HCT116 (cell line): ENCODE results near the gene ITLN1. TPM values are rescaled to one million over a fixed set of nuclear protein-coding genes. Genes with fewer than 3 reads are reported as not detected.

Experiments used
- ATAC-seq: fragments of 200-7000 bp; cut with Tn5 transposase; 2 replicates; pipeline ENCODE4 v1.9.1; 2020; ENCODE audit warnings: mild to moderate bottlenecking, moderate library complexity
- BruUV-seq: library from RNA; stranded (reverse); fragments of 400-500 nt; replicated peaks from 2 replicates; lab custom pipeline; 2021; lab: Mats Ljungman, UMichigan
- CTCF ChIA-PET: fragments of 300-600 bp; sonication (Branson Sonifier 250); formaldehyde crosslinking; loops from one replicate; lab custom pipeline; 2021; ENCODE audit warnings: antibody characterized with exemption; lab: Charles Lee
- POLR2A ChIA-PET: fragments of 300-600, 350-600 bp; sonication (Branson Sonifier 250); formaldehyde crosslinking; loops from one replicate; lab custom pipeline; 2021; ENCODE audit warnings: antibody characterized with exemption; lab: Charles Lee
- RAD21 ChIA-PET, 2 experiments: fragments of 300-600 bp; sonication (Branson Sonifier 250); formaldehyde crosslinking; loops; one replicate each; lab custom pipeline; 2023; ENCODE audit warnings: low total read pairs in 2 of 2; ENCODE audit not compliant: uncharacterized antibody in 2 of 2, unreplicated experiment in 2 of 2, low non-redundant PET in 1 of 2; lab: Charles Lee
- DNase-seq: peaks from one replicate; pipeline ENCODE4 v3.0.0-alpha.2; 2010; ENCODE audit warnings: low read depth, low spot score
- H2AFZ ChIP-seq: fragments of 200-600 bp; shearing (Covaris generic), sonication (generic); 2 replicates; pipeline ENCODE4 v1.6.1; 2017; ENCODE audit warnings: low read depth, mixed run types, mixed read lengths, antibody characterized with exemption, low read length; ENCODE audit not compliant: poor library complexity, severe bottlenecking
- H3K27ac ChIP-seq: 2 replicates; pipeline ENCODE4 v1.5.1; 2012; ENCODE audit warnings: low read depth, low read length
- H3K27me3 ChIP-seq: fragments of 200-600 bp; sonication (generic); 2 replicates; pipeline ENCODE4 v1.6.1; 2016; ENCODE audit warnings: mixed run types, low read length, mixed read lengths; ENCODE audit not compliant: insufficient read depth
- H3K36me3 ChIP-seq, 2 experiments: fragments of 200-500 bp in 1 of 2; fragments of 200-600 bp in 1 of 2; sonication (Bioruptor generic) in 1 of 2; sonication (generic) in 1 of 2; 2 replicates each; pipeline versions ENCODE4 v1.5.1 to v1.6.1; 2014 to 2016; ENCODE audit warnings: low read length in 2 of 2, inconsistent platforms in 1 of 2, mixed read lengths in 1 of 2, mixed run types in 1 of 2; ENCODE audit not compliant: insufficient read depth in 2 of 2, control insufficient read depth in 1 of 2
- H3K4me1 ChIP-seq, 2 experiments: fragments of 200-600 bp in 1 of 2; sonication (generic) in 1 of 2; 2 replicates each; pipeline versions ENCODE4 v1.5.1 to v1.6.1; 2012 to 2017; ENCODE audit warnings: low read length in 2 of 2, inconsistent platforms in 1 of 2, mild to moderate bottlenecking in 1 of 2, mixed read lengths in 1 of 2, mixed run types in 1 of 2, moderate library complexity in 1 of 2; ENCODE audit not compliant: insufficient read depth in 2 of 2, control insufficient read depth in 1 of 2
- H3K4me2 ChIP-seq: fragments of 200-600 bp; sonication (generic); 2 replicates; pipeline ENCODE4 v1.6.1; 2017; ENCODE audit warnings: mixed run types, low read length, mixed read lengths
- H3K4me3 ChIP-seq, 2 experiments: fragments of 200-600 bp in 1 of 2; sonication (generic) in 1 of 2; replicated peaks in 1 of 2; 2 replicates each; pipeline ENCODE4 v1.5.1; 2011 to 2016; ENCODE audit warnings: low read length in 2 of 2, control low read depth in 1 of 2, low read depth in 1 of 2, mild to moderate bottlenecking in 1 of 2, mixed read lengths in 1 of 2, mixed run types in 1 of 2
- H3K79me2 ChIP-seq: fragments of 200-600 bp; sonication (generic); 2 replicates; pipeline ENCODE4 v1.6.1; 2017; ENCODE audit warnings: mild to moderate bottlenecking, mixed run types, low read length, moderate library complexity, mixed read lengths; ENCODE audit not compliant: insufficient read depth
- H3K9ac ChIP-seq: fragments of 200-600 bp; sonication (generic); 2 replicates; pipeline ENCODE4 v1.6.1; 2016; ENCODE audit warnings: low read length, mixed read lengths
- H3K9me2 ChIP-seq: fragments of 200-600 bp; sonication (generic), shearing (Covaris generic); 2 replicates; pipeline ENCODE4 v1.6.1; 2017; ENCODE audit warnings: mixed run types, mild to moderate bottlenecking, moderate library complexity; ENCODE audit not compliant: insufficient read depth
- H3K9me3 ChIP-seq, 2 experiments: fragments of 200-500 bp in 1 of 2; fragments of 200-600 bp in 1 of 2; sonication (Bioruptor generic) in 1 of 2; sonication (generic) in 1 of 2; 2 replicates each; pipeline ENCODE4 v1.6.1; 2014 to 2017; ENCODE audit warnings: low read length in 2 of 2, mixed read lengths in 2 of 2, inconsistent platforms in 1 of 2, low read depth in 1 of 2, mild to moderate bottlenecking in 1 of 2, mixed run types in 1 of 2, moderate library complexity in 1 of 2; ENCODE audit not compliant: control insufficient read depth in 1 of 2, insufficient read depth in 1 of 2
- H4K20me1 ChIP-seq: fragments of 200-600 bp; sonication (generic), shearing (Covaris generic); 2 replicates; pipeline ENCODE4 v1.6.1; 2017; ENCODE audit warnings: mixed run types, mild to moderate bottlenecking, moderate library complexity; ENCODE audit not compliant: insufficient read depth
- FOSL1 ChIP-seq: IDR thresholded peaks from 2 replicates; pipeline ENCODE4 v1.6.1; 2012; ENCODE audit warnings: low read depth
- POLR2A ChIP-seq: IDR thresholded peaks from 2 replicates; pipeline ENCODE4 v1.7.0; 2011; ENCODE audit warnings: borderline replicate concordance; ENCODE audit not compliant: insufficient read depth, insufficient read length; ENCODE audit errors: extremely low read depth
- SRF ChIP-seq: IDR thresholded peaks from 2 replicates; pipeline ENCODE4 v1.6.1; 2012; ENCODE audit warnings: low read depth
- TCF7L2 ChIP-seq: IDR thresholded peaks from 2 replicates; pipeline ENCODE4 v1.7.0; 2011; ENCODE audit warnings: borderline replicate concordance, inconsistent platforms; ENCODE audit not compliant: insufficient read depth, insufficient read length; ENCODE audit errors: extremely low read depth
- ZNF274 ChIP-seq: fragments of 200-500 bp; sonication (Bioruptor generic); IDR thresholded peaks from 2 replicates; pipeline ENCODE4 v1.6.1; 2014; ENCODE audit warnings: mild to moderate bottlenecking, low read depth, low read length, inconsistent platforms
- intact Hi-C: fragments of 100-400 bp; cut with micrococcal nuclease; formaldehyde crosslinking; loops from 2 replicates; pipeline ENCODE4 v1.10.0; 2022
- total RNA-seq: library from RNA; stranded (reverse); gene quantifications from one replicate; pipeline ENCODE4 v1.2.1, GENCODE V29; 2021; ENCODE audit not compliant: unreplicated experiment
- TF ChIP-seq, protein P1 (sequence below): IDR thresholded peaks from 2 replicates; pipeline ENCODE4 v1.6.1; 2011; ENCODE audit warnings: mild to moderate bottlenecking, low read length, moderate library complexity; ENCODE audit not compliant: insufficient replicate concordance; ENCODE audit errors: extremely low read depth
- TF ChIP-seq, protein P2 (sequence below): IDR thresholded peaks from 2 replicates; pipeline ENCODE4 v1.6.1; 2012

The ITLN1 gene
- total RNA-seq, 1 experiment from 2014 or later, result not detected

DNA sequence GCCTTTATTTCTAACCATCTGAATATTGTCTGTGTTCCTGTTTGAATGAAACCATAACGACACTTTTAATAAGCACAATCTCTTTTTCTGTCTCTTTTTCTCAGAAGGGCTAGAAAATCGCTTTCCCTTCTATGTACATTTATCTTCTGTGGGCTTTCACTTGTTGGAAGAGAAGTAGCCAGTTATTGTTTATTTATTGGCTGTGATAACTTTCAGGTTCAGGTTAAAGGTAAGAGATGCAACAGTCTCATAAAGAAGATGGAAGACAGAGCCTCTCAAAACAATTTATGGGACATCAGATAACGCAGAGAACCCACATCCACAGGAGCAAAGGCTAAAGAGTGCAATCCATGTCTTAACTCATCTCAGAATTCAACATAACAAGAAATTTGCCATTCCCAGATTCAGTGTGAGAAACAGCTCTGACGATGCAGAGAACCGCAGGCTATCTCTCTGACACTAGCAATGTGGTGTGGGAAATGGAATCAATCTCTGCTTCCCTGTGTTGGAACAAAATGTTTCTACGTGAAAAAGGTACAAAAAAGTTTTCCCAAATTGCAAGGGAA, 18.2 kb downstream of the ITLN1 start:
- TF ChIP-seq, protein P1, sequence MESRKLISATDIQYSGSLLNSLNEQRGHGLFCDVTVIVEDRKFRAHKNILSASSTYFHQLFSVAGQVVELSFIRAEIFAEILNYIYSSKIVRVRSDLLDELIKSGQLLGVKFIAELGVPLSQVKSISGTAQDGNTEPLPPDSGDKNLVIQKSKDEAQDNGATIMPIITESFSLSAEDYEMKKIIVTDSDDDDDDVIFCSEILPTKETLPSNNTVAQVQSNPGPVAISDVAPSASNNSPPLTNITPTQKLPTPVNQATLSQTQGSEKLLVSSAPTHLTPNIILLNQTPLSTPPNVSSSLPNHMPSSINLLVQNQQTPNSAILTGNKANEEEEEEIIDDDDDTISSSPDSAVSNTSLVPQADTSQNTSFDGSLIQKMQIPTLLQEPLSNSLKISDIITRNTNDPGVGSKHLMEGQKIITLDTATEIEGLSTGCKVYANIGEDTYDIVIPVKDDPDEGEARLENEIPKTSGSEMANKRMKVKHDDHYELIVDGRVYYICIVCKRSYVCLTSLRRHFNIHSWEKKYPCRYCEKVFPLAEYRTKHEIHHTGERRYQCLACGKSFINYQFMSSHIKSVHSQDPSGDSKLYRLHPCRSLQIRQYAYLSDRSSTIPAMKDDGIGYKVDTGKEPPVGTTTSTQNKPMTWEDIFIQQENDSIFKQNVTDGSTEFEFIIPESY, result no peak
- TF ChIP-seq, protein P2, sequence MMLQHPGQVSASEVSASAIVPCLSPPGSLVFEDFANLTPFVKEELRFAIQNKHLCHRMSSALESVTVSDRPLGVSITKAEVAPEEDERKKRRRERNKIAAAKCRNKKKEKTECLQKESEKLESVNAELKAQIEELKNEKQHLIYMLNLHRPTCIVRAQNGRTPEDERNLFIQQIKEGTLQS, result no peak
- no peak for TF ChIP-seq SRF
- no peak for TF ChIP-seq FOSL1
- no peak for TF ChIP-seq TCF7L2
- no peak for TF ChIP-seq ZNF274
- no peak for TF ChIP-seq POLR2A
- Histone ChIP-seq H2AFZ (no peak overlapping the region), H3K4me3 (no peak overlapping the region), H3K27ac (no peak overlapping the region), H3K27me3 (no peaks in the 10 kb centered on the region), H3K4me2 (no peak overlapping the region), H3K9me2 (no peaks in the 10 kb centered on the region), H3K79me2 (no peaks in the 10 kb centered on the region), H3K9ac (no peak overlapping the region), H3K36me3 (no peaks in the 10 kb centered on the region), H4K20me1 (no peaks in the 10 kb centered on the region), H3K9me3 (no peaks in the 10 kb centered on the region), H3K4me1 (no peaks in the 10 kb centered on the region)
- ChIA-PET POLR2A (no interaction called here), CTCF (no interaction called here), RAD21 (no interaction called here)
- no TSS peak for BruUV-seq
- ATAC-seq (no peak), DNase-seq (no peak)
- intact Hi-C loops, result no loop called here
